Right kidney (tissue), 1 donor: Measurements from ENCODE around the gene HES7.
A peak's percentile ranks its signal among the peaks of the same experiment; 100 is the strongest.
"Not testable (repeated sequence)": the region's sequence is repeated elsewhere in the genome, so short reads cannot be mapped to it uniquely, and the experiment has no call there.

Experiments used
- DNase-seq: peaks from one replicate; pipeline ENCODE4 v3.0.0-alpha.2; 2016

Gene HES7

DNA sequence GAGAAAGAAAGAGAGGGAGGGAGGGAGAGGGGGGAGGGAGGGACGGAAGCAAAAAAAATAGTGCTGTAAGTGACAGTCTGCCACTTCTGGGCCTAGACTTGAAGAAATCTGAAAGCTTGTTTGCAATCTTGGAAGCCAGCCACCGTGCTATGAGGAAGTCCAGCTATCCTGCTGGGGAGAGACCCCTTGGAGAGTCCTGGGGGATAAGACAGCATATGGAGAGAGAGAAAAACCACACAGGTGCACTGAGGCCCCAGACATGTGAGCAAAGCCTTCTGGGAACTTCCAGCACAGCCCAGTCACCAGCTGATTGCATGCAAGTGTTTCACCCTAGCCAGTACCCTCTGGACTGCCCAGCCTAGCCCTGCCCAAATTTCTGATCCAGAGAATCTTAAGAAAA, 23.8 kb downstream of the HES7 start:
- no peak for DNase-seq

DNA sequence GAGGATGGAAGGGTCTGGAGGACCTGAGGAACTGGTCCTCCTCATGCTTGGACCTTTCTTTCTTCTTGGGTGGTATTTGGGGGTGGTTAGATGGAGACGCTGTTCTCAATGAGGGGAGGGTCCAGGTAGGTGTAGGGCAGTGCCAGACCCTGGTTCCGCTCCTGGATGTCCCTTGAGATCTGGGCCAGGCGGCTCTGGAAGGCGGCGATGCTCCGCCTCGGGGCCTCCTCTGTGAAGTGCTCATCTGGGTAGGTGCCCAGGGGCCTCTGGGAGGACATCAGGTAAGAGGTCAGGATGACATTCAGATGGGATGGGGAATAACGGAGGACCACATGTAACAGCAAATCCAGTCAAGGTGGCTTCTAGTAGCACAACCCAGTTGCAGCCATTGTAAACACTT, 27.4 kb downstream of the HES7 start:
- no peak for DNase-seq

- no peak for DNase-seq
Observed at GRCh38 chr17:8095361-8095760, 28.5 kb downstream of the HES7 start.

GRCh38 chr17:8091033-8091687, 32.7 kb downstream of the HES7 start:
- no peak for DNase-seq

DNA sequence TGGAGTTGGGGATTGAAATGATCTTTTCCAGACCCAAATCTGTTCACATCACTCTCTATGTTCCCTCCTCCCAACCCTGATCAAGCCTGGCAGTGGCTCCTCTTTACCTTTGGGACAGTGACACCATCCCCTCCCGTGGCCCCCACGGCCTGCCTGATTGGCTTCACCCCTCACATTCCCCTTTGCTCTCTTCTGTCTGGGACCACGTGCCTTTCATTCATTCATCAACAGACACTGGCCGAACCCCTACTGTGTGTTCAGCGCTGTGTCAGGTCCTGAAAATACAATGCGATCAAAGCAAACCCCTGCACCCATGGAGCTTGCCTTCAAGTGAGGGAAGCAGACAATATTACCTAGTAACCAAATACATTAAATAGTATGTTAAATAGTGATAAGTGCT, 34.2 kb downstream of the HES7 start:
- no peak for DNase-seq

DNA sequence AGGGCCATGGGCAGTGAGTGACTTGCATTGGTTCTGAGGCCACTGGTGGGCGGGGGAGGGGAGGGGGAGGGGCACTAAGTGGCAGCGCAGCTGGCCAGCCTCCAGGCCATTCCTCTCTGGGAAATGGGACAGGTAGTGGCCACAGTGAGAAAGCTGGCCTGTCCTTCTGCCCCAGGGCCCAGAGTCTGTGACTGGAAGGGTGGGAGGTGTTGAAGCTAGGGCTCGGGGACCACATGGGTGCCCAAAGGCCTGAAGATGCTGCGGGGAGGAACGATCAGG, 36.0 kb downstream of the HES7 start:
- DNase-seq, result no peak

DNA sequence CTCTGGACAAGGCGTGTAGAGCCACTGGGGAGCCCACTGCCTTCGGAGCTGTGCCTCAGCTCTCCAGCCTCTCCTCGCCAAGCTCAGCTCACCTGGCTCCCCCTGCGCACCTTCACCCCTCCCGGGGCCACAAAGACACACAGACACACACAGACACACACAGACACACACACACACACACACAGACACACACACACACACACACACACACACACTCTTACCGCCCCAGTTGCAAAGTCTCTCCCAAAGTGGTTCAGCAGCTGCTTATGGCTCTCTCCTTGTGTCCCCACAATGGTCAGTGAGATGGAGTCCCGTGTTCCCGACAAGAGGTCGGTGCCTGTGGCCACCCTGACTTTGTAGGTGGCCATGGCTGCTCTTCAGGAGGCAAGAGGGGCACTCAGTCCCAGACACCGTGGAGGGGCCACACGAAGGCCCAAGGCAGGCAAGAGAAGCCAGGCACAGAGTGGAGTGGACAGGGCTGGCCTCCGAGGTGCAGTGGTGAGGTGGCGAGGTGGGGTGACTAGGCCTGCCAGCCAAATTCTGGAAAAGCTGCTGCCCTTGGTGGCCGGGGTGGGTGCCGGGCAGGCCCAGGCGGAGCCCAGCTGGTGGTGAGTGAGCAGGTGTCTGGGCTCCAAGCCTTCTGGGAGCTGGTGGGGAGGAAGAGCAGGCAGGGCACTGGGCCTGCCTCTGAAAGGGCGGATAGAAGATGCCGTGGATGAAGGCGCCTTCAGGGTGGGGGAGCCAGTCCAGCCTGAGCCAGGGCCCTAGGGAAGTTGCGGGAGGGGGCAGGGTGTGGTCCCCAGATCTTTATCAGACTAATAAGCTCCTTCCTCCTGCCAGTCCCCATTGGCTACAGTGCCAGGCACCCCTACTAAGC, 36.6 kb downstream of the HES7 start, which contains the start of gene ALOX12B:
Gene ALOX12B (minus strand): TSS at position 642 of the 877 bp plus-strand sequence. CDS start 274 bp downstream, at position 368.
- DNase-seq, result no peak

DNA sequence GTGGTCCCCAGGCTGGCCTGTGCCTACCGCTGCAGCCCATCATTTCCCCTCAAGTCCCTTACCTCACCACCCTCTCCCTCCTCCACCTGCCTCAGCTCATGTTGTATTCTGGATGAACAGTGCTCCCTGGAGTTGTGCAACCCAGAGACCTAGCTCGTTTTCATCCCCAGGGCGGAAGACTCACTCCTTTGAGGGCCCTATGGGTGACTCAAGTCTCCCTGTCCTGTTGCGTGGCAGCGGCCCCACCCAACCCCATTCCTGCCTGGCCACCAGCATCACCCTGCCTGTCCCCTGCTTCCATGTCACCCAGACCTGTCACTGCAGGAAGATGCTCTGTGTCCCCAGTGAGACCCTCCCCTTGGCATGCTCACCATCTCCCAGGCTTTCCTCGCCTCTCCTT, 39.7 kb downstream of the HES7 start:
- no peak for DNase-seq

- no peak for DNase-seq
Observed at GRCh38 chr17:8082292-8082691, 41.6 kb downstream of the HES7 start.

GRCh38 chr17:8081876-8082275, 42.0 kb downstream of the HES7 start:
- no peak for DNase-seq

DNA sequence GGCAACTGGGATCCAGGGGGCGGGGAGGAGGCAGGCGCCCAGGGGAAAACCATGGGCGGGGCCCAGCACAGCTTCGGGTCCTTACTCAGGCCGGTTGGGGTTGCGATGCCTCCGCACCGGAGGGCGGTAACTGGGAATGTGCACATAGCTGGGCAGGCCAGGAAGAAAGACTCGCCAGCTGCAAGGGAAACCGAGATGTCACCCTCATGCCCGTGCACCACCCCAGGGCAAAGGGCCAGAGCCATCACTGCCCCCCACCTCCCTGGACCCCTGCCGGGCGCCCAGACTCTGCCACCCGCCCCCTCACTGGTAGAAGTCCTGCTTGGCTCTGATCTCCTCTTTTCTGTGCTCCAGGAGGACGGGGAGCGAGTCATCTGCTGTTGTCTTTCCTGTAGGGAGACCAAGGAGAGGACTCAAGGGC, 43.1 kb downstream of the HES7 start:
- no peak for DNase-seq

GRCh38 chr17:8080208-8080798, 43.6 kb downstream of the HES7 start:
- DNase-seq, result no peak

GRCh38 chr17:8079291-8080207, 44.4 kb downstream of the HES7 start:
- peak; percentile 94 for DNase-seq

DNA sequence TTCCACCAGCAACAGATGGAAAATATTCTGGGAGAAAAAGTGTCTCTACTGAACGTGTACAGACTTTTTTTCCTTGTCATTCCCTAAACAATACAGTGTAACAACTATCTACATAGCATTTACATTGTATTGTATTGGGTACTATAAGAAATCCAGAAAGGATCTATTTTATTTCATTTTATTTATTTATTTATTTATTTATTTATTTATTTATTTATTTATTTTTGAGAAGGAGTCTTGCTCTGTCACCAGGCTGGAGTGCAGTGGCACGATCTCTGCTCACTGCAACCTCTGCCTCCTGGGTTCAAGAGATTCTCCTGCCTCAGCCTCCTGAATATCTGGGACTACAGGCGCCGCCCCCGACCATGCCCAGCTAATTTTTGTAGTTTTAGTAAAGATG, 46.0 kb downstream of the HES7 start:
- DNase-seq, result not testable (repeated sequence)

- no peak for DNase-seq
Observed at GRCh38 chr17:8076502-8077266, 47.2 kb downstream of the HES7 start.

DNA sequence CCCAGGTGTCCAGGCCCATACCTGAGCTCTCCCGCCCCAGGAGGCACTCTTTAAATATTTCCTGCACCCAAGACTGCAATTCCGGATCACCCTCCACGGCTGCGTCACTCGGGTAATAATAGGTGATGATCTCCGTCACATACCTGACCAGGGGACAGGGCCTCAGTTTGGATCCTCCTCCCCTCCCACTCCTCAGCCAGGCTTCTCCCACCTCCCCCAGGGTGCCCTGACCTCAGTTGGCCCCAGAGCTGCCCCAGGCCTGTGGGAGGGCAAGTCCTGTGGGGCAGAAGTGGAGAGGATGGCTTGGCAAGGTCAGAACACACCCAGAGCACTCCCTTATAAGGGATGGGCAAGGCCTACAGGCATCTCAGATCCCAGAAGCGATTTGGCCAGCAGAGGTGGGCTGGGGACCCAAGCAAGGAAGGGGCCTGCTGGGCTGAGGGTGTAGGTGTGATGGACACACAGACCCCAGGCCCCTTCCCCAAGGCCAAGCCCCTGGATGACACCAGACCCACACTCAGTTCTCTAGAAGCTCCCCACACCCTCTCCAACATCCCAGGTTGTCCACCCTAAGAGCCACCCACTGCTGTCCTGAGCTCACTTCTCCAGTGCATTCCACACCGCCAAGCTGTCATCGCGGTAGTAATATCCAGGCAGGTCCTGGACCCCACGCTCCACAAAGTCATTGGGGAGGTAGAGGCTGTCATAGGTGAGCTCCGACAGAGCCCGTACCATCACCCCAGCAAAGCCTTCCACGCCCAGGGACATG, 48.1 kb downstream of the HES7 start:
- DNase-seq, result no peak

GRCh38 chr17:8075081-8075480, 48.8 kb downstream of the HES7 start:
- no peak for DNase-seq

- DNase-seq, result no peak
Observed at GRCh38 chr17:8074554-8074953, 49.4 kb downstream of the HES7 start.

DNA sequence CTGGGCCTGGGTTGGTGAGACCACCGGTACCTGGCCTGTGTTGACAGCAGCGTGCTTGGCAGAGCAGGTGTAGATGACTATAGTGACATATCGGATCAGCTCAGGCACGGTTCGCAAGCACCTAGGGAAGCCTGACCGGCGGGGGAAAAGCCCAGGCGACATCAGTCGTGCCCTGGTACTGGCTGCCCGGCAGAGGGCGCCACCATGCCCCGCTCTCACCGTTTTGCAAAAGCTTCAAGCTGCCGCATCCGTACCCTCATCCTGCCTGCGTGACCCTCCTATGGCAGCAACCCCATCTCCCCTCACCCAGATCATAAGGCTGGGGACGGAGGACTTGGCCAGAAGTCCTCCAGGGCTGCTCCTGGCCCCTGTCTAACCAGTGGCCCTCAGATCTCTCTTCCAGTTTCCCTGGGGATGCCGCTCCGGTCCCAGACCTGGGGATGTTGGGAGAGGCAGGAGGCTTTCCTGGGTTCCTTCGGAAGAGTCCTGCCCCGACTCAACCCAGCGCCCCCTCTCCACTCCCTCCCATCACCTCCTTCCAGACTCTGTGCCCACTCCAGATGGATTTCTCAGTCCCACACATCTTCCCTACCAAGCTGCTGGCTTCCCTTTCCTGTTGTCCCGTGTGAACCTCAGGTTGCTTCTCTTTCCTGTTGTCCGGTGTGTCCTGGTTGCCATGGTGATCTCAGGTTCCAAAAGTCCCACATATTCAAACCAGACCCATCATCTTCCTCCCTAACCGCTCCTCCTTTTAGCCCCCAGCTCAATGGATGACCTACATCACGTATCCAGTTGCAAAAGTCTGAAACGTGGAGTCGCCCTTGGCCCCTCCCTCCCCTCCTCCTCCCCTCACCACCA, 50.0 kb downstream of the HES7 start:
- DNase-seq, result peak; percentile 69
